Fibroblast of lung (primary cell): ENCODE data around the gene CYP4F8.

Source experiments
- CTCF ChIP-seq, 2 donors: IDR thresholded peaks in 1 of 2; conservative IDR thresholded peaks in 1 of 2; 1 replicate in 1 of 2; 2 replicates in 1 of 2; pipeline ENCODE4 v1.5.1; 2011 to 2012; ENCODE audit warnings: low read length in 2 of 2, control low read depth in 1 of 2, inconsistent platforms in 1 of 2, low read depth in 1 of 2, mild to moderate bottlenecking in 1 of 2
- EZH2 ChIP-seq: IDR thresholded peaks from 2 replicates; pipeline ENCODE4 v1.5.1; 2012; ENCODE audit warnings: low read length, control low read depth, mild to moderate bottlenecking; ENCODE audit errors: missing control alignments

GRCh38 chr19:15651791-15652190 is 36.8 kb downstream of the CYP4F8 start:
- TF ChIP-seq CTCF (conservative IDR thresholded peaks at IDR 0.05 in 1 of 2, IDR thresholded peaks at IDR 0.05 in 1 of 2; ENCODE audit: low read depth in 1 of 2, low read length in 2 of 2): no peak
- TF ChIP-seq EZH2: no peak
